ENCODE results near the gene CECR2. TPM values are rescaled to one million over a fixed set of nuclear protein-coding genes. Genes with fewer than 3 reads are reported as not detected.
"Not testable (repeated sequence)": the region's sequence is repeated elsewhere in the genome, so short reads cannot be mapped to it uniquely, and the experiment has no call there.

CECR2 gene
- total RNA-seq, 1 donor from 2014 or later: 25.3 TPM

DNA sequence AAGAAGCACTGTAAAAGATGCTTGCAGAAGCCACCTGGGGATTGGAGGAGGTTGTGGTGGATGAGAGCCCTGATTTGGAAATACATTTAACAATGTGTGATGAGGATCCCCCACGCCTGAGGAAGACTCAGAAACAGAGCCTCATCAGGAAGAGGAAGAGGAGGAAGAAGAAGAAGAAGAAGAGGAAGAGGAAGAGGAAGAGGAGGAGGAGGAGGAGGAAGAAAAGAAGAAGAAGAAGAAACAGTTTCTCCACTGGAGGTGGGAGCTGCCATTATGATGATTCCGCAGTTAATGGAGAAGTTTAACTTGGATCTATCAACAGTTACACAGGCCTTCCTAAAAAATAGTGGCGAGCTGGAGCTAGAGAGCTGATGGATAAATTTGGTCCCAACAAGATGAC is 50.1 kb downstream of the CECR2 start:
- H3K27ac Mint-ChIP-seq: no peak overlapping the region

GRCh38 chr22:17422736-17423343 is 53.6 kb downstream of the CECR2 start:
- H3K36me3 Mint-ChIP-seq: peaks cover 6% of the 10 kb centered on the region
- H3K4me1 Mint-ChIP-seq (ENCODE audit: unreplicated experiment): peaks cover 12% of the 10 kb centered on the region
- DNase-seq (ENCODE audit: extremely low spot score, unreplicated experiment): no peak
- H3K27ac Mint-ChIP-seq: no peak overlapping the region
- TF ChIP-seq, protein P1, sequence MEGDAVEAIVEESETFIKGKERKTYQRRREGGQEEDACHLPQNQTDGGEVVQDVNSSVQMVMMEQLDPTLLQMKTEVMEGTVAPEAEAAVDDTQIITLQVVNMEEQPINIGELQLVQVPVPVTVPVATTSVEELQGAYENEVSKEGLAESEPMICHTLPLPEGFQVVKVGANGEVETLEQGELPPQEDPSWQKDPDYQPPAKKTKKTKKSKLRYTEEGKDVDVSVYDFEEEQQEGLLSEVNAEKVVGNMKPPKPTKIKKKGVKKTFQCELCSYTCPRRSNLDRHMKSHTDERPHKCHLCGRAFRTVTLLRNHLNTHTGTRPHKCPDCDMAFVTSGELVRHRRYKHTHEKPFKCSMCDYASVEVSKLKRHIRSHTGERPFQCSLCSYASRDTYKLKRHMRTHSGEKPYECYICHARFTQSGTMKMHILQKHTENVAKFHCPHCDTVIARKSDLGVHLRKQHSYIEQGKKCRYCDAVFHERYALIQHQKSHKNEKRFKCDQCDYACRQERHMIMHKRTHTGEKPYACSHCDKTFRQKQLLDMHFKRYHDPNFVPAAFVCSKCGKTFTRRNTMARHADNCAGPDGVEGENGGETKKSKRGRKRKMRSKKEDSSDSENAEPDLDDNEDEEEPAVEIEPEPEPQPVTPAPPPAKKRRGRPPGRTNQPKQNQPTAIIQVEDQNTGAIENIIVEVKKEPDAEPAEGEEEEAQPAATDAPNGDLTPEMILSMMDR (conservative IDR thresholded peaks at IDR 0.05): no peak
- H3K4me3 Mint-ChIP-seq: no peak overlapping the region
- H3K27me3 Mint-ChIP-seq: no peaks in the 10 kb centered on the region
- no peaks in the 10 kb centered on the region for H3K9me3 Mint-ChIP-seq

More for the DNA sequence above, 50.1 kb downstream of the CECR2 start:
- peaks cover 5% of the 10 kb centered on the region for H3K36me3 Mint-ChIP-seq
- no peak for DNase-seq (ENCODE audit: extremely low spot score, unreplicated experiment)
- H3K4me3 Mint-ChIP-seq: no peak overlapping the region
- peaks cover 16% of the 10 kb centered on the region for H3K4me1 Mint-ChIP-seq (ENCODE audit: unreplicated experiment)
- TF ChIP-seq, protein P1 (conservative IDR thresholded peaks at IDR 0.05): no peak
- no peaks in the 10 kb centered on the region for H3K27me3 Mint-ChIP-seq
- no peaks in the 10 kb centered on the region for H3K9me3 Mint-ChIP-seq

- Mint-ChIP-seq H3K4me1 (ENCODE audit: unreplicated experiment) (peaks cover 7% of the 10 kb centered on the region), H3K4me3 (no peak overlapping the region), H3K36me3 (peaks cover 6% of the 10 kb centered on the region), H3K27me3 (no peaks in the 10 kb centered on the region), H3K27ac (no peak overlapping the region), H3K9me3 (no peaks in the 10 kb centered on the region)
- no peak for DNase-seq (ENCODE audit: extremely low spot score, unreplicated experiment)
- TF ChIP-seq, protein P1 (conservative IDR thresholded peaks at IDR 0.05): no peak
These were observed 54.4 kb downstream of the CECR2 start for GRCh38 chr22:17423616-17424015.

- not testable (repeated sequence) for DNase-seq (ENCODE audit: extremely low spot score, unreplicated experiment); H3K9me3 Mint-ChIP-seq; H3K27me3 Mint-ChIP-seq; H3K4me3 Mint-ChIP-seq; H3K27ac Mint-ChIP-seq; H3K36me3 Mint-ChIP-seq
- H3K4me1 Mint-ChIP-seq (ENCODE audit: unreplicated experiment): peaks cover 29% of the 10 kb centered on the region
These were observed 58.3 kb downstream of the CECR2 start for GRCh38 chr22:17427528-17427927.

DNA sequence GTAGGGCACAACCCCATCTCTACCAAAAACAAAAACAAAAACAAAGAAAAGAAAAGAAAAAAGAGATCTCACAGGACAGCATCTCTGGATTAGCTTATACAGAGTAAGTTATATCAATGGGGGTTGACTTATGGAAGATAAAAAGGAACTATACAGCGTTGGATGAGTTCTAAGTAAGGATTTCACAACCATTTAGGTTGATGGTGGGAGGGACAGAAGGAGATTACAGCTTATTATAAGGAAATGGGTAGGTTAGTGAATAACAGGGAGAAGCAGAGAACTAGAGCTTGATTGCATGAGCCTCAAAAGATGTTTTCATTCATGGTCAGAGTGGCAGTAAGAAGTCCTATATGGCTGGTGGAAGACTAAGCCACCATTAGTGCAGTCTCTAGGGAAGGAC is 60.3 kb downstream of the CECR2 start:
- no peak overlapping the region for H3K27ac Mint-ChIP-seq
- DNase-seq (ENCODE audit: extremely low spot score, unreplicated experiment): no peak
- H3K9me3 Mint-ChIP-seq: no peaks in the 10 kb centered on the region
- no peak overlapping the region for H3K4me3 Mint-ChIP-seq
- peaks cover 36% of the 10 kb centered on the region for H3K4me1 Mint-ChIP-seq (ENCODE audit: unreplicated experiment)
- TF ChIP-seq, protein P1 (conservative IDR thresholded peaks at IDR 0.05): no peak
- H3K27me3 Mint-ChIP-seq: no peaks in the 10 kb centered on the region
- H3K36me3 Mint-ChIP-seq: peaks cover 6% of the 10 kb centered on the region

GRCh38 chr22:17430412-17430811 is 61.2 kb downstream of the CECR2 start:
- Mint-ChIP-seq H3K36me3 (peaks cover 6% of the 10 kb centered on the region), H3K4me1 (ENCODE audit: unreplicated experiment) (peaks cover 45% of the 10 kb centered on the region), H3K27ac (no peak overlapping the region), H3K27me3 (no peaks in the 10 kb centered on the region), H3K4me3 (no peak overlapping the region), H3K9me3 (no peaks in the 10 kb centered on the region)
- TF ChIP-seq, protein P1 (conservative IDR thresholded peaks at IDR 0.05): no peak
- DNase-seq (ENCODE audit: extremely low spot score, unreplicated experiment): no peak

Data from type B pancreatic cell (in vitro differentiated cells).